Naive thymus-derived CD4-positive, alpha-beta T cell (primary cell): ENCODE data around the gene S1PR1. TPM values are rescaled to one million over a fixed set of nuclear protein-coding genes. Genes with fewer than 3 reads are reported as not detected.
A peak's percentile ranks its signal among the peaks of the same experiment; 100 is the strongest.
"Not testable (repeated sequence)": the region's sequence is repeated elsewhere in the genome, so short reads cannot be mapped to it uniquely, and the experiment has no call there.

Experiments
- ATAC-seq: fragments of 150-1000 bp; cut with Tn5 transposase; 2 replicates; pipeline ENCODE4 v1.10.0; 2021; ENCODE audit warnings: mild to moderate bottlenecking, moderate library complexity
- CTCF ChIA-PET: fragments of 350-600 bp; sonication (Branson Sonifier 250); formaldehyde crosslinking; loops from one replicate; lab custom pipeline; 2021; ENCODE audit warnings: antibody characterized with exemption; lab: Charles Lee
- POLR2A ChIA-PET: fragments of 350-600 bp; sonication (Branson Sonifier 250); formaldehyde crosslinking; loops from one replicate; lab custom pipeline; 2021; ENCODE audit warnings: antibody characterized with exemption, inconsistent platforms; lab: Charles Lee
- DNase-seq, 9 donors: peaks; one replicate each; pipeline versions ENCODE4 v3.0.0 to v3.0.0-alpha.2; 2020 to 2022; ENCODE audit warnings: mixed read lengths in 1 of 9
- H3K27ac ChIP-seq: one replicate; pipeline ENCODE4 v1.7.0; 2013; ENCODE audit warnings: mild to moderate bottlenecking, low read depth, low read length, moderate library complexity
- H3K27me3 ChIP-seq, 2 donors: one replicate each; pipeline ENCODE4 v1.7.0; 2013; ENCODE audit warnings: low read length in 2 of 2, mild to moderate bottlenecking in 2 of 2, moderate library complexity in 2 of 2; ENCODE audit not compliant: control insufficient read depth in 2 of 2, insufficient read depth in 2 of 2
- H3K36me3 ChIP-seq, 3 experiments: 1 replicate in 2 of 3; 2 replicates in 1 of 3; pipeline ENCODE4 v1.7.0; 2013; ENCODE audit warnings: low read length in 3 of 3, mild to moderate bottlenecking in 3 of 3, moderate library complexity in 1 of 3; ENCODE audit not compliant: insufficient read depth in 3 of 3, control insufficient read depth in 2 of 3
- H3K4me1 ChIP-seq, 2 donors: one replicate each; pipeline ENCODE4 v1.7.0; 2013; ENCODE audit warnings: low read length in 2 of 2, mild to moderate bottlenecking in 2 of 2, moderate library complexity in 1 of 2; ENCODE audit not compliant: control insufficient read depth in 2 of 2, insufficient read depth in 2 of 2
- H3K4me3 ChIP-seq: 2 replicates; pipeline ENCODE4 v1.7.0; 2013; ENCODE audit warnings: mild to moderate bottlenecking, low read length
- H3K9me3 ChIP-seq, 3 experiments: 1 replicate in 2 of 3; 2 replicates in 1 of 3; pipeline ENCODE4 v1.7.0; 2013; ENCODE audit warnings: low read length in 3 of 3; ENCODE audit not compliant: control insufficient read depth in 2 of 3
- H3K27ac Mint-ChIP-seq, 9 donors: one replicate each; pipeline ENCODE4 v1.8.0; 2020 to 2022; ENCODE audit warnings: mixed read lengths in 9 of 9, mild to moderate bottlenecking in 8 of 9, moderate library complexity in 5 of 9, inconsistent platforms in 2 of 9
- H3K27me3 Mint-ChIP-seq, 5 donors: one replicate each; pipeline ENCODE4 v1.8.0; 2021 to 2022; ENCODE audit warnings: mixed read lengths in 5 of 5, mild to moderate bottlenecking in 1 of 5
- H3K36me3 Mint-ChIP-seq, 5 donors: one replicate each; pipeline ENCODE4 v1.8.0; 2020 to 2022; ENCODE audit warnings: mixed read lengths in 5 of 5, mild to moderate bottlenecking in 3 of 5, inconsistent platforms in 1 of 5
- H3K4me1 Mint-ChIP-seq, 7 donors: one replicate each; pipeline ENCODE4 v1.8.0; 2020 to 2022; ENCODE audit warnings: mixed read lengths in 7 of 7, mild to moderate bottlenecking in 3 of 7, inconsistent platforms in 1 of 7
- H3K4me3 Mint-ChIP-seq, 10 donors: one replicate each; pipeline ENCODE4 v1.8.0; 2020 to 2022; ENCODE audit warnings: mild to moderate bottlenecking in 10 of 10, mixed read lengths in 10 of 10, moderate library complexity in 6 of 10, inconsistent platforms in 2 of 10
- H3K9me3 Mint-ChIP-seq, 11 donors: one replicate each; pipeline ENCODE4 v1.8.0; 2020 to 2022; ENCODE audit warnings: mixed read lengths in 11 of 11, mild to moderate bottlenecking in 4 of 11, inconsistent platforms in 1 of 11, moderate library complexity in 1 of 11
- intact Hi-C, 2 donors: fragments of 100-400 bp; cut with micrococcal nuclease; formaldehyde crosslinking; loops; one replicate each; pipeline ENCODE4 v1.15.1; 2023
- polyA plus RNA-seq, 2 donors: library from polyadenylated mRNA; unstranded; fragments of 300-500 nt; fragmentation: Illumina TruSeq; gene quantifications; one replicate each; pipeline ENCODE4 v1.2.3, GENCODE V29; 2021
- total RNA-seq, 6 experiments: library from RNA in 5 of 6; stranded (reverse) in 5 of 6; gene quantifications; 1 replicate in 5 of 6; 2 replicates in 1 of 6; pipeline ENCODE4 v1.2.3 and lab custom pipeline; 2021 to 2026

The S1PR1 gene
- total RNA-seq, result 100 to 1,000 TPM; 116 to 305 (median 283) TPM
- 100 to 1,000 TPM; 209 to 247 TPM for polyA plus RNA-seq
- 369 reads per million, percentile 97 among the genes with 10 or more reads in this experiment for total RNA-seq (lab: John Stamatoyannopoulos, UW)

GRCh38 chr1:101236516-101237228 lies at the start of gene S1PR1:
TSS of gene S1PR1 (plus strand) at chr1:101237019. CDS start at chr1:101238985, 1,966 bp downstream.
- peaks cover 25 to 34% of the 10 kb centered on the region in 2 donors for H3K4me1 ChIP-seq
- no peaks in the 10 kb centered on the region for H3K9me3 ChIP-seq
- CTCF ChIA-PET, result interaction anchor here (0.6 to 3.9 kb wide), 15 partner anchors 11 to 781 kb away, joined by 3 to 24 read pairs (median 5); no protein-coding TSS in a partner anchor
- POLR2A ChIA-PET, result interaction anchor here (0.8 to 23.6 kb wide), 37 partner anchors 10 to 790 kb away, joined by 3 to 633 read pairs (median 7); no protein-coding TSS in a partner anchor
- Mint-ChIP-seq H3K27me3 (peaks cover 0 to 4% (median 0%) of the 10 kb centered on the region in 5 donors), H3K4me1 (peaks cover 41 to 60% (median 54%) of the 10 kb centered on the region in 7 donors), H3K27ac (peak within 1 kb of the TSS; percentile 93 to 100 (median 99)), H3K36me3 (peaks cover 25 to 65% (median 26%) of the 10 kb centered on the region in 5 donors), H3K4me3 (peak within 1 kb of the TSS; percentile 90 to 100 (median 98)), H3K9me3 (peaks cover 0 to 14% (median 2%) of the 10 kb centered on the region in 11 donors)
- DNase-seq (peak; percentile 48 to 83 (median 78)), ATAC-seq (peak; percentile 53)
- peaks cover 16 to 36% (median 20%) of the 10 kb centered on the region in 3 experiments for H3K36me3 ChIP-seq
- peak within 1 kb of the TSS; percentile 95 for H3K4me3 ChIP-seq
- intact Hi-C loops, result loop anchor here (1.0 to 5.0 kb wide), 7 partner anchors 169 to 1199 kb away; partner anchors contain the start of genes CDC14A (in 1 of the 2) and DPH5 (in 1 of the 2)
- no peaks in the 10 kb centered on the region for H3K27me3 ChIP-seq
- H3K27ac ChIP-seq, result peak within 1 kb of the TSS; percentile 94

GRCh38 chr1:101187297-101187696 lies 49.5 kb upstream of the S1PR1 start:
- peak overlapping the region in 3 of 9 donors; percentile 11 to 68 (median 60) for H3K27ac Mint-ChIP-seq
- H3K9me3 Mint-ChIP-seq, result peaks cover 0 to 12% (median 0%) of the 10 kb centered on the region in 11 donors
- intact Hi-C loops, result loop anchor here in 1 of 2 donors (1.0 kb wide), 1 partner anchor 8 kb away; no protein-coding TSS in a partner anchor
- Histone ChIP-seq H3K27me3 (no peaks in the 10 kb centered on the region), H3K27ac (no peak overlapping the region), H3K9me3 (no peaks in the 10 kb centered on the region), H3K4me1 (peaks cover 0 to 2% of the 10 kb centered on the region in 2 donors), H3K36me3 (no peaks in the 10 kb centered on the region), H3K4me3 (no peak overlapping the region)
- no peak for DNase-seq
- peaks cover 0 to 18% (median 0%) of the 10 kb centered on the region in 5 donors for H3K36me3 Mint-ChIP-seq
- CTCF ChIA-PET, result interaction anchor here (0.9 kb wide), 1 partner anchor 170 kb away, joined by 3 read pairs; no protein-coding TSS in a partner anchor
- H3K4me1 Mint-ChIP-seq, result peaks cover 10 to 42% (median 26%) of the 10 kb centered on the region in 7 donors
- ATAC-seq, result no peak
- no peaks in the 10 kb centered on the region for H3K27me3 Mint-ChIP-seq
- POLR2A ChIA-PET, result interaction anchor here (0.6 to 0.8 kb wide), 4 partner anchors 56 to 279 kb away, joined by 3 to 4 read pairs (median 3); no protein-coding TSS in a partner anchor
- peak overlapping the region in 1 of 10 donors; percentile 57 for H3K4me3 Mint-ChIP-seq

GRCh38 chr1:101188331-101188730 lies 48.5 kb upstream of the S1PR1 start:
- no peaks in the 10 kb centered on the region for H3K9me3 ChIP-seq
- intact Hi-C loops, result no loop called here
- Mint-ChIP-seq H3K4me1 (peaks cover 12 to 36% (median 23%) of the 10 kb centered on the region in 7 donors), H3K36me3 (peaks cover 0 to 17% (median 0%) of the 10 kb centered on the region in 5 donors), H3K4me3 (no peak overlapping the region), H3K27ac (peak overlapping the region in 1 of 9 donors; percentile 16), H3K27me3 (no peaks in the 10 kb centered on the region), H3K9me3 (peaks cover 0 to 10% (median 0%) of the 10 kb centered on the region in 11 donors)
- ChIA-PET CTCF (interaction anchor here (0.7 kb wide), 1 partner anchor 49 kb away, joined by 3 read pairs; no protein-coding TSS in a partner anchor), POLR2A (interaction anchor here (0.7 kb wide), 1 partner anchor 95 kb away, joined by 3 read pairs; no protein-coding TSS in a partner anchor)
- no peaks in the 10 kb centered on the region for H3K36me3 ChIP-seq
- no peak overlapping the region for H3K4me3 ChIP-seq
- H3K27me3 ChIP-seq, result no peaks in the 10 kb centered on the region
- DNase-seq (no peak), ATAC-seq (no peak)
- peaks cover 0 to 2% of the 10 kb centered on the region in 2 donors for H3K4me1 ChIP-seq
- no peak overlapping the region for H3K27ac ChIP-seq

- H3K4me1 Mint-ChIP-seq, result peaks cover 12 to 34% (median 17%) of the 10 kb centered on the region in 7 donors
- intact Hi-C loops, DNase-seq, H3K27me3 ChIP-seq, CTCF ChIA-PET, H3K4me1 ChIP-seq, H3K4me3 Mint-ChIP-seq, H3K27ac ChIP-seq, H3K36me3 ChIP-seq, ATAC-seq, H3K4me3 ChIP-seq, H3K9me3 ChIP-seq, H3K9me3 Mint-ChIP-seq, H3K27me3 Mint-ChIP-seq: not testable (repeated sequence)
- POLR2A ChIA-PET, result interaction anchor here (0.6 kb wide), 1 partner anchor 109 kb away, joined by 5 read pairs; no protein-coding TSS in a partner anchor
- H3K27ac Mint-ChIP-seq, result peak overlapping the region in 1 of 9 donors; percentile 41
- H3K36me3 Mint-ChIP-seq, result peaks cover 0 to 17% (median 0%) of the 10 kb centered on the region in 5 donors
These were observed 47.9 kb upstream of the S1PR1 start for GRCh38 chr1:101188968-101189367.

- Histone ChIP-seq H3K36me3 (no peaks in the 10 kb centered on the region), H3K9me3 (no peaks in the 10 kb centered on the region), H3K4me1 (peaks cover 0 to 2% of the 10 kb centered on the region in 2 donors), H3K4me3 (no peak overlapping the region), H3K27ac (no peak overlapping the region), H3K27me3 (no peaks in the 10 kb centered on the region)
- H3K9me3 Mint-ChIP-seq, result peaks cover 0 to 10% (median 0%) of the 10 kb centered on the region in 11 donors
- H3K4me1 Mint-ChIP-seq, result peaks cover 12 to 31% (median 16%) of the 10 kb centered on the region in 7 donors
- ChIA-PET CTCF (interaction anchor here (0.7 kb wide), 1 partner anchor 122 kb away, joined by 3 read pairs; no protein-coding TSS in a partner anchor), POLR2A (interaction anchor here (0.6 to 1.3 kb wide), 2 partner anchors 13 to 56 kb away, joined by 3 to 4 read pairs; no protein-coding TSS in a partner anchor)
- no peaks in the 10 kb centered on the region for H3K27me3 Mint-ChIP-seq
- no peak for DNase-seq
- intact Hi-C loops, result no loop called here
- no peak for ATAC-seq
- H3K36me3 Mint-ChIP-seq, result peaks cover 0 to 17% (median 0%) of the 10 kb centered on the region in 5 donors
- no peak overlapping the region for H3K27ac Mint-ChIP-seq
- H3K4me3 Mint-ChIP-seq, result no peak overlapping the region
These were observed 46.4 kb upstream of the S1PR1 start for GRCh38 chr1:101190441-101190840.

- Histone ChIP-seq H3K27me3 (no peaks in the 10 kb centered on the region), H3K9me3 (no peaks in the 10 kb centered on the region), H3K4me1 (peaks cover 0 to 2% of the 10 kb centered on the region in 2 donors), H3K4me3 (no peak overlapping the region), H3K36me3 (no peaks in the 10 kb centered on the region), H3K27ac (no peak overlapping the region)
- CTCF ChIA-PET, result interaction anchor here (0.7 kb wide), 1 partner anchor 121 kb away, joined by 3 read pairs; no protein-coding TSS in a partner anchor
- Mint-ChIP-seq H3K36me3 (peaks cover 0 to 20% (median 0%) of the 10 kb centered on the region in 5 donors), H3K4me1 (peaks cover 12 to 29% (median 16%) of the 10 kb centered on the region in 7 donors), H3K4me3 (no peak overlapping the region), H3K27me3 (no peaks in the 10 kb centered on the region), H3K9me3 (peaks cover 0 to 10% (median 0%) of the 10 kb centered on the region in 11 donors), H3K27ac (peak overlapping the region in 2 of 9 donors; percentile 3 to 7)
- POLR2A ChIA-PET, result no interaction called here
- ATAC-seq, result no peak
- DNase-seq, result no peak
- intact Hi-C loops, result no loop called here
These were observed 45.8 kb upstream of the S1PR1 start for GRCh38 chr1:101191049-101191448.
